Measurements from ENCODE around the gene THEM5.
"Not testable (repeated sequence)": the region's sequence is repeated elsewhere in the genome, so short reads cannot be mapped to it uniquely, and the experiment has no call there.

THEM5 gene

GRCh38 chr1:151888972-151889570 lies 35.6 kb upstream of the THEM5 start:
- H3K79me1 ChIP-seq (ENCODE audit: low read length), result no peaks in the 10 kb centered on the region
- no peak overlapping the region for H3K4me2 ChIP-seq (ENCODE audit: low read length)
- H3K23ac ChIP-seq (ENCODE audit: low read length), result no peak overlapping the region
- no peak overlapping the region for H4K12ac ChIP-seq (ENCODE audit: low read depth, low read length)
- peaks cover 0 to 3% of the 10 kb centered on the region in 2 experiments for H3K36me3 ChIP-seq (ENCODE audit: control insufficient read depth in 1 of 2, insufficient read depth in 2 of 2, low read length in 2 of 2)
- H2BK12ac ChIP-seq (ENCODE audit: low read length), result no peak overlapping the region
- WGBS (ENCODE audit: extremely low coverage, insufficient coverage, insufficient read length), result no CpG with 5 or more reads among the region's 2 CpGs
- H3K4me1 ChIP-seq (ENCODE audit: control insufficient read depth in 1 of 2, insufficient read depth in 2 of 2, low read length in 2 of 2), result no peaks in the 10 kb centered on the region
- H3K27ac ChIP-seq (ENCODE audit: low read depth, low read length), result no peak overlapping the region
- H3K79me2 ChIP-seq (ENCODE audit: control insufficient read depth, insufficient read depth, low read length, poor library complexity), result no peaks in the 10 kb centered on the region
- DNase-seq, result peak in 1 of 2 donors; percentile 25
- H2AFZ ChIP-seq (ENCODE audit: insufficient read depth, low read length, poor library complexity), result no peak overlapping the region
- H2AK5ac ChIP-seq (ENCODE audit: low read length), result no peak overlapping the region
- H4K91ac ChIP-seq (ENCODE audit: low read depth, low read length), result no peak overlapping the region
- H3K9ac ChIP-seq (ENCODE audit: low read length), result no peak overlapping the region
- no peaks in the 10 kb centered on the region for H3K27me3 ChIP-seq (ENCODE audit: insufficient read depth, low read length)
- H3K18ac ChIP-seq (ENCODE audit: low read length), result no peak overlapping the region
- no peak overlapping the region for H2BK5ac ChIP-seq (ENCODE audit: low read depth, low read length, poor library complexity)
- no peaks in the 10 kb centered on the region for H3K9me3 ChIP-seq (ENCODE audit: insufficient read depth, low read depth, low read length)
- H3K4me3 ChIP-seq (ENCODE audit: low read depth, low read length), result no peak overlapping the region
- H2BK120ac ChIP-seq (ENCODE audit: insufficient read depth, low read length, poor library complexity), result no peak overlapping the region
- no peak overlapping the region for H3K14ac ChIP-seq (ENCODE audit: low read length)
- H3K4ac ChIP-seq (ENCODE audit: low read depth, low read length), result no peak overlapping the region
- H4K8ac ChIP-seq (ENCODE audit: low read depth, low read length), result no peak overlapping the region

GRCh38 chr1:151887028-151887427 lies 33.5 kb upstream of the THEM5 start:
- Histone ChIP-seq H3K4me2 (ENCODE audit: low read length) (no peak overlapping the region), H4K91ac (ENCODE audit: low read depth, low read length) (no peak overlapping the region), H3K9me3 (ENCODE audit: insufficient read depth, low read depth, low read length) (no peaks in the 10 kb centered on the region), H2BK12ac (ENCODE audit: low read length) (no peak overlapping the region), H2BK5ac (ENCODE audit: low read depth, low read length, poor library complexity) (no peak overlapping the region), H4K8ac (ENCODE audit: low read depth, low read length) (no peak overlapping the region), H2AK5ac (ENCODE audit: low read length) (no peak overlapping the region), H3K36me3 (ENCODE audit: control insufficient read depth in 1 of 2, insufficient read depth in 2 of 2, low read length in 2 of 2) (peaks cover 0 to 3% of the 10 kb centered on the region in 2 experiments), H3K4me3 (ENCODE audit: low read depth, low read length) (no peak overlapping the region), H2AFZ (ENCODE audit: insufficient read depth, low read length, poor library complexity) (no peak overlapping the region), H3K79me1 (ENCODE audit: low read length) (no peaks in the 10 kb centered on the region), H3K27ac (ENCODE audit: low read depth, low read length) (no peak overlapping the region), H3K9ac (ENCODE audit: low read length) (no peak overlapping the region), H3K4ac (ENCODE audit: low read depth, low read length) (no peak overlapping the region), H3K23ac (ENCODE audit: low read length) (no peak overlapping the region), H2BK120ac (ENCODE audit: insufficient read depth, low read length, poor library complexity) (no peak overlapping the region), H3K14ac (ENCODE audit: low read length) (no peak overlapping the region), H4K12ac (ENCODE audit: low read depth, low read length) (no peak overlapping the region), H3K27me3 (ENCODE audit: insufficient read depth, low read length) (no peaks in the 10 kb centered on the region), H3K79me2 (ENCODE audit: control insufficient read depth, insufficient read depth, low read length, poor library complexity) (no peaks in the 10 kb centered on the region), H3K18ac (ENCODE audit: low read length) (no peak overlapping the region), H3K4me1 (ENCODE audit: control insufficient read depth in 1 of 2, insufficient read depth in 2 of 2, low read length in 2 of 2) (no peaks in the 10 kb centered on the region)
- WGBS (ENCODE audit: extremely low coverage, insufficient coverage, insufficient read length), result no CpG with 5 or more reads among the region's 1 CpG
- DNase-seq, result peak in 1 of 2 donors; percentile 30

- no peaks in the 10 kb centered on the region for H3K4me1 ChIP-seq (ENCODE audit: control insufficient read depth in 1 of 2, insufficient read depth in 2 of 2, low read length in 2 of 2)
Measured at GRCh38 chr1:151885479-151885878, 32.0 kb upstream of the THEM5 start.

GRCh38 chr1:151884879-151885278 lies 31.4 kb upstream of the THEM5 start:
- not testable (repeated sequence) for H3K9me3 ChIP-seq (ENCODE audit: insufficient read depth, low read depth, low read length); H3K23ac ChIP-seq (ENCODE audit: low read length); H3K4me1 ChIP-seq (ENCODE audit: control insufficient read depth in 1 of 2, insufficient read depth in 2 of 2, low read length in 2 of 2); H4K8ac ChIP-seq (ENCODE audit: low read depth, low read length); H2AFZ ChIP-seq (ENCODE audit: insufficient read depth, low read length, poor library complexity); H2BK5ac ChIP-seq (ENCODE audit: low read depth, low read length, poor library complexity); H2AK5ac ChIP-seq (ENCODE audit: low read length); H3K36me3 ChIP-seq (ENCODE audit: control insufficient read depth in 1 of 2, insufficient read depth in 2 of 2, low read length in 2 of 2); H4K91ac ChIP-seq (ENCODE audit: low read depth, low read length); H3K79me1 ChIP-seq (ENCODE audit: low read length); H2BK120ac ChIP-seq (ENCODE audit: insufficient read depth, low read length, poor library complexity); H3K4me2 ChIP-seq (ENCODE audit: low read length); H2BK12ac ChIP-seq (ENCODE audit: low read length); H3K9ac ChIP-seq (ENCODE audit: low read length); H4K12ac ChIP-seq (ENCODE audit: low read depth, low read length); H3K4me3 ChIP-seq (ENCODE audit: low read depth, low read length); H3K4ac ChIP-seq (ENCODE audit: low read depth, low read length); DNase-seq; H3K27ac ChIP-seq (ENCODE audit: low read depth, low read length); H3K27me3 ChIP-seq (ENCODE audit: insufficient read depth, low read length); H3K18ac ChIP-seq (ENCODE audit: low read length); H3K79me2 ChIP-seq (ENCODE audit: control insufficient read depth, insufficient read depth, low read length, poor library complexity); H3K14ac ChIP-seq (ENCODE audit: low read length)
- WGBS (ENCODE audit: extremely low coverage, insufficient coverage, insufficient read length), result no CpG with 5 or more reads among the region's 5 CpGs

More at GRCh38 chr1:151885479-151885878, 32.0 kb upstream of the THEM5 start:
- Histone ChIP-seq H2AK5ac (ENCODE audit: low read length) (no peak overlapping the region), H3K79me2 (ENCODE audit: control insufficient read depth, insufficient read depth, low read length, poor library complexity) (no peaks in the 10 kb centered on the region), H2BK12ac (ENCODE audit: low read length) (no peak overlapping the region), H3K18ac (ENCODE audit: low read length) (no peak overlapping the region), H4K91ac (ENCODE audit: low read depth, low read length) (no peak overlapping the region), H3K36me3 (ENCODE audit: control insufficient read depth in 1 of 2, insufficient read depth in 2 of 2, low read length in 2 of 2) (peaks cover 0 to 3% of the 10 kb centered on the region in 2 experiments), H4K12ac (ENCODE audit: low read depth, low read length) (no peak overlapping the region), H2AFZ (ENCODE audit: insufficient read depth, low read length, poor library complexity) (no peak overlapping the region), H3K9ac (ENCODE audit: low read length) (no peak overlapping the region), H3K4me2 (ENCODE audit: low read length) (no peak overlapping the region), H3K23ac (ENCODE audit: low read length) (no peak overlapping the region), H4K8ac (ENCODE audit: low read depth, low read length) (no peak overlapping the region), H3K9me3 (ENCODE audit: insufficient read depth, low read depth, low read length) (no peaks in the 10 kb centered on the region), H3K79me1 (ENCODE audit: low read length) (no peaks in the 10 kb centered on the region), H3K4me3 (ENCODE audit: low read depth, low read length) (no peak overlapping the region), H2BK5ac (ENCODE audit: low read depth, low read length, poor library complexity) (no peak overlapping the region), H3K14ac (ENCODE audit: low read length) (no peak overlapping the region), H3K27ac (ENCODE audit: low read depth, low read length) (no peak overlapping the region), H3K4ac (ENCODE audit: low read depth, low read length) (no peak overlapping the region), H3K27me3 (ENCODE audit: insufficient read depth, low read length) (no peaks in the 10 kb centered on the region), H2BK120ac (ENCODE audit: insufficient read depth, low read length, poor library complexity) (no peak overlapping the region)
- DNase-seq, result peak in 1 of 2 donors; percentile 59
- WGBS (ENCODE audit: extremely low coverage, insufficient coverage, insufficient read length), result no CpG with 5 or more reads among the region's 1 CpG

Measured in trophoblast cell (in vitro differentiated cells and primary cell).